HG03095 (cell line): ENCODE data around the gene NYNRIN.
A peak's percentile ranks its signal among the peaks of the same experiment; 100 is the strongest.
"Not testable (repeated sequence)": the region's sequence is repeated elsewhere in the genome, so short reads cannot be mapped to it uniquely, and the experiment has no call there.

ENCODE experiments used
- ATAC-seq: cut with Tn5 transposase; IDR thresholded peaks from one replicate; pipeline ENCODE4 v1.9.1; 2021; ENCODE audit warnings: moderate library complexity; ENCODE audit not compliant: unreplicated experiment

Gene NYNRIN

GRCh38 chr14:24398653-24399446 lies at the start of gene NYNRIN:
Gene NYNRIN (plus strand): TSS chr14:24399003. CDS start chr14:24399247, 244 bp downstream.
- ATAC-seq = no peak

DNA sequence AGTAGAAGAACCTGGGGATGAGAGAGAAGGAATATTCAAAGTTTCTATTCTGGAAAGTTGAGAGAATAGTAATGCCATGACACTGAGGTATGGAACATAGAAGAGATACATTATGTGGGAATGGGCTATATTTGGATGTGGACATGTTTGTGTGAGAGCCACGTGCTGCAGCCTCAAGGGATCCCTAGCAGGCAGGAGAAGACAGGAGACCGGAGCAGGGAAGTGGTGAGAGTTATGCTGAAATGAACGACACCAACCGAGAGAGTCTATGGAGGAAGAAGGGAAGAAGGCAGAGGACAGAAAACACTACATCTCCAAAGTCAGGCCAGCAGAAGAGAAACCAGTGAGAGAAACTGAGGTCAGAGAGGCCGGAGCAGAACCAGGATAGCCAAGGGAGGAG lies 49.1 kb upstream of the NYNRIN start:
- no peak for ATAC-seq

GRCh38 chr14:24351517-24351916 lies 47.3 kb upstream of the NYNRIN start:
- no peak for ATAC-seq

- ATAC-seq = no peak
Measured at GRCh38 chr14:24353559-24354481, 45.0 kb upstream of the NYNRIN start.

DNA sequence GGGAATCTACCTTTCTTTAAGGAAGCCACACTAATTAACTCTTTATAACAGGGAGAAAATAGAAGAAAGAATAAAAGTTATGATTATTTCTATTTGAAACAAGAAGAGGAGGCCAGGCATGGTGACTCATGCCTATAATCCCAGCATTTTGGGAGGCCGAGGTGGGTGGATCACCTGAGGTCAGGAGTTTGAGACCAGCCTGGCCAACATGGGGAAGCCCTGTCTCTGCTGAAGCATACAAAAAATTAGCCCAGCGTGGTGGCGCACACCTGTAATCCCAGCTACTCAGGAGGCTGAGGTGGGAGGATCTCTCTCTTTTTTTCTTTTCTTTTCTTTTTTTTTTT lies 44.3 kb upstream of the NYNRIN start:
- not testable (repeated sequence) for ATAC-seq

DNA sequence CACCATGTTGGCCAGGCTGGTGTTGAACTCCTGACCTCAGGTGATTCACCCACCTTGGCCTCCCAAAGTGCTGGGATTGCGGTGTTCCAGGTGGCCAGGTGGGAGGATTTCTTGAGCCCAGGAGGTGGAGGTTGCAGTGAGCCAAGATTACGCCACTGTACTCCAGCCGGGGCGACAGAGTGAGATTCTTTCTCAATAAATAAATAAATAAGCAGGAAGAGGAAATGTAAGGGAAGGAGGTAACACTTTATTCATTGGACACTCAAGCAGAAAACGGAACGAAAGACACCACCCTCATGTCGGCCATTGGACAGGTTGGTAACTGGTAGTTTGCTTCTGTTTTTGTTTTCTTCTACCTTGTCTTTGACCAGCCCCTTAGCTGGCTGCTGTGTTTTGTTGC lies 43.8 kb upstream of the NYNRIN start:
- ATAC-seq = no peak

DNA sequence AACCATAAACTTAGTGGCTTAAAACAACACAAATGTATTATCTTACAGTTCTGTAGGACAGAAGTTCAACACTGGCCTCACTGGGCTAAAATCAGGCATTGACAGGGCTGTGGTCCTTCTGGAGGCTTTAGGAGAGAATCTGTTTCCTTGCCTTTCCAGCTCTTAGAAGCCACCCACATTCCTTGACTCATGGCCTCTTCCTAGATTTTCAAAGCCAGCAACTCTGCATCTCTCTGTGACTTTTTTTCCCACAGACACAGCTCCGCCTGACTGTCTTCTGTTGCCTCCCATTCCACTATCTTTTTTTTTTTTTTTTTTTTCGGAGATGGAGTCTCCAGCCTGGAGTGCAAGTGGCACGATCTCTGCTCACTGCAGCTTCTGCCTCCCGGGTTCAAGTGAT lies 42.6 kb upstream of the NYNRIN start:
- ATAC-seq = no peak

- no peak for ATAC-seq
Measured at GRCh38 chr14:24360281-24360680, 38.5 kb upstream of the NYNRIN start.

GRCh38 chr14:24361326-24361725 lies 37.5 kb upstream of the NYNRIN start:
- no peak for ATAC-seq

- ATAC-seq = no peak
Measured at GRCh38 chr14:24362241-24362960, 36.4 kb upstream of the NYNRIN start.

DNA sequence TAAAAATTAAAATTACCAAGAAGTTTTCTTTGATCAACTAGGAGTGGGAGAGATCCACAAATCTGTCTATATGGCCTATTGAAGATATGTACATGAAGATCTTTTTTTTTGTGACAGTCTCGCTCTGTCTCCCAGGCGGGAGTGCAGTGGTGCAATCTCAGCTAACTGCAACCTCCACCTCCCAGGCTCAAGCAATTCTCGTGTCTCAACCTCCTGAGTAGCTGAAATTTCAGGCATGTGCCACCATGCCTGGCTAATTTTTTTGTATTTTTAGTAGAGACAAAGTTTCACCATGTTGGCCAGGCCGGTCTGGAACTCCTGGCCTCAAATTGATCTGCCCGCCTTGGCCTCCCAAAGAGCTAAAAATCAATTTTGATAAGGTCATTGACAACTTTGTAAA lies 35.4 kb upstream of the NYNRIN start:
- no peak for ATAC-seq

- ATAC-seq = no peak
Measured at GRCh38 chr14:24364841-24365240, 34.0 kb upstream of the NYNRIN start.

DNA sequence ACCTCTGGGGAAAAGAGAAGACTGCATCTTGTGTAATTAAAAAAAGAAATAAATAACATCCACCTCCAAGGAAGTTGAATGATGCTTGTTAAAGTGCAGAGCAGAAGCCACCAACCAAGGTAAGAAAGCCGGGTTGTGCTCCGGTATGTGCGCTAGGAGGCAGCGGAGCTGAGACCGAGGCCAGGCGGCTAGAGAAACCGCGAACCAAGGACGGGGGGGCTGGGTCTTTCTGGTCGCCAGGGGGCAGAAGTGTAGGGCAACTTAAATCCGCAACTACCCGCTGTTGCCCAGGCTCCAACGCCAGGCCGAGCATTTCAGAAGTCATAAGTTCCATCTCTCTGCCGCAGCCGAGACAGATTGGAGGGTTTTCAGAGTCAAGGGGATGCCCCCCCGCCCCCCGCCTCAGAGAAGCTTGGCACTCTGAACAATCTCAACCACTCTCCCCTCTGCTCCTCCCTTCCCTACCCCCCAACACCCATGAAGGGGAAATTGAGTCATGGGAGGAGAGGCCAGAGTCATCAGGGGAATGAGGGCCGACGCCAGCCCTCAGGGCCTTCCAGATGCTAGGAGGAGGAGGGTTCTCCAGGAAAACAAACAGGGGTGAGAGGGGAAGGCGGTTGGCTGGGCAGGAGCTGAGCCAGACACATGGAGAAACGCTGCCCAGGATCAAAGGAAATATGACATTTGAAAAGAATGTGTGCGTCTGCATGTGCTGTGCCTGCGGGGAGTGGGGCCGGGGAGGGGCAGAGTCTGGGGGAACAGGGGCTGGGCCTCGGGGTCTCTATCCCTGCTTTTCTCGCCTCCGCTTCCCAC lies 33.0 kb upstream of the NYNRIN start:
- ATAC-seq = no peak

DNA sequence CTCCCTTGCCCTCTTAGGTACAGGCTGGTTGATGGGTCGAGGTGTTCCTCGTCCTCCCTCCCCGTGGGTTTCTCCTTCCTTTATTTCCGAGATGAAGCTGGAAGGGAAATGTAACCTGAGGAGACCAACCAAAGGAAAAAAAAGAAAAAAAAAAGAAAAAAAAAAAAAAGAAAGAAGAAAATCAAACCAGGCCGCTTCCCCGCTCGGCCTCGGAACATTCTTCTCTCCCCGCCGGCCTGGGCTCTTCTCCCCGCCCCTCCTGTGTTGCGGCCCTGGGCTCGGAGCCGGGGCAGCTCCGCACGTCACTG lies 32.4 kb upstream of the NYNRIN start:
- ATAC-seq = no peak

DNA sequence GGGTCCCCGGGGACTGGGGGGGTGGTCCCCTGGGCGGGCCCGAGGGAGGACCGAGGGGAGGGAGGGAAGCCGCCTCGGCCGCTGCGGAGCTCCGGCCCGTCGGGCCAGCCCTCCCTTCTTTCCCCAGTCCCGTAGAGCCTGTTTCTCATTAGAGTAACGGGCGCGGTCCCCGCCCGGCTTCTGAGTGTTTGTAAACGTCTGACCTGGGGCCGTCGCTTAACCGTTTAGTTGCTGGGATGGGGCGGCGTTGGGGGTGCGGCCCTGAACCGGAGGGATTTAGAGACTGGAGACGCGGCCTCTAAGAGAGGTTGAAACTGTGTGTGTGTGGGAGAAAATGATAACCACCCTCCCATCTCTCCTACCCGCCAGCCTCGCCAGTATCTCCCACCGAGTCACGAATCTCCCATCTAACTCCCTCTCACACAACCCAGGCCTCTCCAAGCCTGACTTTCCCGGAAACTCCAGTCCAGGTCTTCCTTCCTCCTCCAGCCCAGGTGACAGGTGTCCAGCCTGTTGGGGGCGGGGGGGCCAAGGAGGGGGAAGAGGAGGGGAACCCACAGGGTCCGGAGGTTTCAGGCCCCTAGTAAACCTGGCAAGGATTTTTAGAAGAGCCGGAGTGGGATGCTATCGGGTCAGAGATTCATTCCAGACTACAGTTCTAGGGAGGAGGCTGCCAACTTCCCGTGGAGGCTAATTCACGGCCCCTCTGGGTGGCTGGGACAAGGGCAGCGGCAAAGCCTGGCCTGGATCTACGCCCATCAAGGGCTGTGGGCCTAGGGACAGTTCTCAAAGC lies 31.9 kb upstream of the NYNRIN start:
- ATAC-seq = peak; percentile 47

- peak; percentile 21 for ATAC-seq
Measured at GRCh38 chr14:24367514-24368211, 31.1 kb upstream of the NYNRIN start, which contains the start of gene NFATC4. Gene NFATC4 (plus strand): TSS chr14:24368184. CDS start chr14:24368341, 157 bp downstream.

GRCh38 chr14:24368212-24368561 lies 30.6 kb upstream of the NYNRIN start:
- ATAC-seq = no peak

DNA sequence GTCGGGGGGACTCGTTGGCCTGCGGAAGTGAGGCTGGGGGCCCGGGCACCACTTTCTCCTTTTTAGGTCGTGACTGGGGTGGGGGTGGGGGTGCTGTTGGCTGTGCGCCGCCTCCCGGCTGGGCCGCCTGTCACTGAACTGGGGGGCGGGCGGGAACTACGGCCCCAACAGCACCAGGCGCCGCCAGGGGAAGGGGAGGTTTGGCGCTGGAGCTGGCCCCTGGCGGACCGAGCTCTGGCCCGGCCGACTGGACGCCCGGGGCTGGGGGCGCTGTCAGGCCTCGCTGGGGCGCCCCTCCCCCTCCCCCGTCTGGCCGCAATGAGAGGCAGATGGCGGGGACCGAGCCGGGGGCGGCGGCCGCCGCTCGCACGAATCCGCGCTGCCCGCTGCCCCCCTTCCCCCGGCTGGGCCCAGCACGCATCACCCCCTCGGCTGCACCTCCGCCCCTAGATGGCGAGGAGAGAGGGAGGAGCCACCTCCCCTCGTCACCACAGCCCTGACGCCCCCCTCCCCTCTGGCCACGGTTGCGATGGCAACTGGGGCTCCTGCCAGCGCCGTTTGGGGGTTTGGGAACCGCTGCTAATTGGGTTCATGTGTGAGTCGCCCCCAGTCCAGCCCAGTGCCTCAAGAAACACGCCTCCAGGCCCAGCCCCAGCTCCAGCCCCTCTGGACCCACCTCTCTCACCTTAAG lies 30.1 kb upstream of the NYNRIN start:
- ATAC-seq = no peak

- no peak for ATAC-seq
Measured at GRCh38 chr14:24369463-24369862, 29.3 kb upstream of the NYNRIN start.
